Stimulated activated CD8-positive, alpha-beta memory T cell treated with anti-CD3 and anti-CD28 coated beads, Interleukin-7, amount 100 ng/mL, for 24 hours (primary cell): ENCODE data around the gene MTUS2.
"Not testable (repeated sequence)": the region's sequence is repeated elsewhere in the genome, so short reads cannot be mapped to it uniquely, and the experiment has no call there.

Experiments used
- DNase-seq: peaks from one replicate; pipeline ENCODE4 v3.0.0-alpha.2; 2020; ENCODE audit warnings: low read depth

Gene MTUS2

GRCh38 chr13:28958441-28958840 lies 138.3 kb downstream of the MTUS2 start:
- DNase-seq: no peak

DNA sequence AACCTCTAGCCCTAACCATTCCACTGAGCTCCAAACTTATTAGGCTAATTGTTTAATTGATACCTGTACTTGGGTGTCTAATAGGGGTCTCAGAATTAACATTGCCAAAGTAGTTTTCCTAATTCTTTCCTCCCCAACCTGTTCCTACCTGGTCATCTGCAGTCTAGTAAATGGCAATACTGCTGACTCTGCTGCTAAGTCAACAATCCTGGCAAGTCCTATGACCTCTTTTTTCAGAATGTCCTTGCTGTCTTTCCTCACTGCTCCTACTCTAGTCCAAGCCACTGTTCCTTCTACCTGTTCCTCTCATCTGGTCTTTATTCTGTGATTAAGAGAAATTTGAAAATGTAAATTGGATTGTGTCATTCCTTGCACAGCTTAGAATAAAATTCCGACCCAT lies 143.9 kb downstream of the MTUS2 start:
- no peak for DNase-seq

DNA sequence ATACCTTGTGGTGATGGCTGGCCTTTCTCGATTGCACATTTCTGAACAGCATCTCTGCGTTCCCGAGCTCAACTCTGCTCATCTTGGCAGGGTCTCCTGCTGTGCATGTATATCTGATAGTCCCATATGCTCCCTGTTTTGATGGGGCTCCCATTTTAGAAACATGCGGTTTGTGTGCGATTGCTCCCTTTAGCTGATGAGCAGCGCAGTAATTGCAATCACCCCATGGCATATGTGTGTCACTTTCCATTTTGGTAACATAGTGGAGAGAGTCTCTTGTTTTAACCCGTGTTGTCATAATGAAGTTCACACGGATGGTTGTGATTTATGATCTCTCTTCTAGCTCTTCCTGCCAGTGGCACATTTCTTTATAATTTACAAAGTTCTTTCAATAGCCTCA lies 144.7 kb downstream of the MTUS2 start:
- no peak for DNase-seq

GRCh38 chr13:28967029-28967915 lies 147.1 kb downstream of the MTUS2 start:
- DNase-seq: no peak

- no peak for DNase-seq
Measured at GRCh38 chr13:28976195-28976594, 156.1 kb downstream of the MTUS2 start.

DNA sequence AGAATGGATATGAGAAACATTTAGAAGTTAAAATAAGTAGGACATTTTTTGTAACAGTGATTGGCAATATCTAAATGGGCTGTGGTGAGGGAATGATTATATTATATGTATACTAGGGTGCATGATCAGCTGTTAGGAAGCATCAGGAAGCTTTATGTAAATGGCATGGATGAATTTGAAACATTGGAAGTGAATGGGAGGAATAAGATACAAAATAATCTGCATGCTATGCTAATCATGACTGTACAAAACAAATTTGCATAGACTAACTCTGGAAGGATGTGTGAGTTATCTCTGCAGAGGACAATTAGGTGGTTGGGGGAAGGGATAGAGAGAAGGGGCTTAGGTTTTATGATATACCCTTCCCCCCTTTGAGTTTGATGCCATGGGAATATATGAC lies 156.5 kb downstream of the MTUS2 start:
- no peak for DNase-seq

DNA sequence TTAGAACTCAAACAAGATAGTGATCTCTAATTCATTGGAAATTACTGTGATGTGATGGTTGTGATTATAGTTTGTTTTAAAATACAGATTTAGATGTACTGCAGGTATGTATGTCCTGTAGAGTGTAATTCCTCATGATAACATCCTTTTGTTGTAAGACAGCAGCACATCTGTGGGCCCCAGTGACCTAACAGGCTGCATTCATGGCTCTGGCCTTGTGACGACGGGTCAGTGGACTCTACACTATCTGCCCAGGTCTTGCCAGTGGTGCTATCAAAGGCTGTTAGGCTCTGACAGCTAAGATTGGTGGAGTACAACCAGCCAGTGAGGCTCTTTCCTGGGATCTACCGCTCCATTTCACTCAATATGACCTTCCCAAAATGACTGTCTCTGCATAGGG lies 158.4 kb downstream of the MTUS2 start:
- no peak for DNase-seq

DNA sequence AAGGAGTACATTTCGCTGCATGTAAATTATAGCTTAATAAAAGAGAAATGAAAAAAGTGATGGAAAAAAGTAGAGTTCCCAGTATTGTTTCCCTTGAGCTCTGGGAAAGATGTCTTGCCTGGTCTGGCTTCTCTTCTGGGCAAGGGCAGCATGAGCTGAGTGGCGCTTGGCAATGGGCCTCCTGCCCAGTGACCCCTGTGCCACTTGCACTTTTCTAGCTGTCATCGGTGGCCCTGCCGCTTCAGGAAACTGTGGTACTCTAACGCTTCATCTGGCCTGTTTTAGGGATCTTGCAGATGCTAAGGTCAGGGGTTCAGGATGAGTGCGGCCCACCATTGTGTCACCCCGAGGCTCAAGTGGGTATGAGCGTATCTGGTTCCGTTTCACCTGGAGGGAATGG lies 161.4 kb downstream of the MTUS2 start:
- no peak for DNase-seq

DNA sequence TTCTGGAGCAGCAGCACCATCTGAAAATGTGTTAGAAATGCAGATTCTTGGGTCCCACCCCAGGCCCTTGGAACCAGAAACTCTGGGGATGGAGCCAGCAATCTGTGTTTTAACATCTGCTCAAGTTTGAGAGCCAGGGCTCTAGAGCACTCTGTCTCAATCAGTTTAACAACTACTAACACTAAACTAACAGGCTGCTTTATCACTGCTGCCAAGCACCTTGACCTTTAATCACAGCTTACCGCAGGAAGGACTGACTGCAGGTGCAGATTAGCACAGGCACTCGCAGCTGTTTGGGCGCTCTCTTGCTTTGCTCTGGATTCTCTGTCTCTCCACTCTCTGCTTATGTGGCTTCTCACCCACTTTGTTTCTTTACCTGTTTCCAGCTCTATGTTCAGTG lies 163.5 kb downstream of the MTUS2 start:
- no peak for DNase-seq

GRCh38 chr13:28984326-28984725 lies 164.2 kb downstream of the MTUS2 start:
- no peak for DNase-seq

DNA sequence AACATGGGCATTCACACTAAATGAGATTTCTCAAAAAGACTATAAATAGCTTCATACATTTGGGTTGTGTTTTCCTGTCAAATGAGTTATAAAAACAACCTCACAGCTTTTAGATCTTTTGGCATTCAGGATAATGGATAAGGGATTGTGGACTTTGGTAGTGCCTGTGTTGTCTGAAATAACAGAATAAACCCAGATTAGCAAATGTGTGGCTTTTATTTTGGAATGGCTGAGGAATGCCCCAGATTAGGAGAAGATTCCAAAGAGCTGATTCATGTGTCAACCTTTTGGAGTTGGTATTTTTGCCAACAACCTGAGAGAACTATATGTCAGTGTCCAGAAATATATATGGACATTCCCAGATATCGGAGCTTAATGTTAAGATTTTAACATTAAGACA lies 164.7 kb downstream of the MTUS2 start:
- DNase-seq: no peak

- DNase-seq: not testable (repeated sequence)
Measured at GRCh38 chr13:28990378-28990777, 170.2 kb downstream of the MTUS2 start.

- DNase-seq: no peak
Measured at GRCh38 chr13:28991764-28992163, 171.6 kb downstream of the MTUS2 start.

DNA sequence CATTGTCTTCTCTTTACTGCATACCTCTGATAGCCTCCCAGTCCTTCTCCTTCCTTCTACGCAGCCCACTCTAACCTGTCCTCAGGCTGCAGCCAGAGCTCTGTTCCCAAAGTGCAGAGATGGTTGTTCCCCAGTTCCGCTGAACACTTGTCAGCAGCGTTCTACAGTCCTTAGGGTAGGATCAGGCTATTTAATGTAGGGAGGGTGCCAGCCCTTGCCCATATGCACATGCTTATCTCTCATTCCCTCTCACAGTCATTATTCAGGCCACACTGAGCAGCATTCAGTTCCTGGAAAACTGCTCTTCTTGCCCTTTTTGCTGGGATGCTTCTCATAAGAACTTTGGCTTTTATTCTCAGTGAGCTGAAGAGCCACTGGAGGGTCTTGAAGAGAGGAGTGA lies 180.7 kb downstream of the MTUS2 start:
- no peak for DNase-seq

DNA sequence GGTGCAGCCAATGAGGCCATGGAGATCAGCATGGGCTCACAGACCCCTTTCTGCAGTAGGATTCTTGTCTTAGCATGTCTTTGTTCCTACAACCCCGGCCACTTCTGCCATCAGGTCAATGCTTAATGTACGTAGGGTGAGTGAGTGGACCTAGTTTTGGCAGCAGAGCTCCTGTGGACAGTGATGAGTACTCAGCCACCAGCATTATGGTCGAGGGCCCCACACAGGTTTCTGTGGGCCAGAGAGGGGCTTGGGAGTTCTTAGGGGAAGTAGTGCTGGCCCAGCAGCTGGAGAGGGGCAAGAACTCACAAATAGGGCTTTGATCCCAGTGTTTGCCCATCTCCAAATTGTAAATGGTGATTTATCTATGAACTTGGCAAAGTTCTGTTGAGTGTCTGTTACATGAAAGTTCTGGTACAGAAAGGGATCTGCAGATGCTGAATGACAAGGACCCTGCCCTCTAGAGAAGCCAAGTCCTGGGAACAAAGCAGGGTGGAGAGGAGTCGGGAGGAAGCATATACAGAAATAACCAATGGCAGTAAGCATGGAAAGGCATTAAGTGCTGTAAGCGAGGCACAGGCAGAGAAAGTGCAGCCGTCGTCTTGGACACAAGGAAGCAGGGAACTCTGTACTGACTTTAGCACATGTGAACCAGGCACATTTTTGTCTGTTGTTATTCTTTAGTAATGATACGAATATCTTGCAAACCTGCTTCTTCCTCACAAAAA lies 185.1 kb downstream of the MTUS2 start:
- DNase-seq: no peak

DNA sequence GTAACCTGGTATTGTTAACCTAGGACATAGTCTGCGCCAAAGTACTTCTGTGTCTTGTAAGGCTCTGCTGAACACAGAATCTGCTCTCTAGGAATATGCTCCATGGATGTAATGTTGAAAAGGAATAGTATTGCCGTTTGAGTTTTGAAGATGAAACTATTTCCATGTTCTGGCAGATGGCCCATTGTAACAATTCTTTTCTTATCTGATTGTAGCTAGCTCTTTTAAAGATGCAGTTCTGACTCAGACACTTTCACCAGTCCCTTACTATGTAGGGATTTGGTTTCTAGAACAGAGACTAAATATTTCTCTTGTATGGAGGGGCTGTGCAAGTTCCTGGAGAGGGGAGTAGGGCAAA lies 185.6 kb downstream of the MTUS2 start:
- no peak for DNase-seq

DNA sequence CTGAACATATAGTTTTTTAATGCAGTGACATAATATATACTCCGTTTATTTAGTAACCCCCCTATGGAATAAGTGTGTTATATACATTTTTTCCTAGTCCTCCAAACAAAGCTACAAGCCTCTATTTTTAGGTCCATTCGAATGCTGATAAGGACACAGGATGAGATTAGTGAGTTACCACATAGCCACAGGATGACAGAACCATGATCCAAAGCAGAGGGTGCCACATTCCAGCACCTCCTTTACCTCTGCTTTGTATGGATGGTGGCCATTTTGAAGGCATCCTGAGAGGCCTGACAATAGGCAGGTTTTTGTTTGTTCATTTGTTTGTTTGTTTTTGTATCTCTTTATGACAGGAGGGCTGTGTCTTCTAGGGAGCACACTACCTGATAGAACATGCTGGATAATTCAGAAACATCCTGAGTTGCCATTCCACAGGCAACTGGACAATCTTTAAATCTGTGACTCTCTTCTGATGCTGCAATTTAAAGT lies 186.3 kb downstream of the MTUS2 start:
- DNase-seq: no peak

DNA sequence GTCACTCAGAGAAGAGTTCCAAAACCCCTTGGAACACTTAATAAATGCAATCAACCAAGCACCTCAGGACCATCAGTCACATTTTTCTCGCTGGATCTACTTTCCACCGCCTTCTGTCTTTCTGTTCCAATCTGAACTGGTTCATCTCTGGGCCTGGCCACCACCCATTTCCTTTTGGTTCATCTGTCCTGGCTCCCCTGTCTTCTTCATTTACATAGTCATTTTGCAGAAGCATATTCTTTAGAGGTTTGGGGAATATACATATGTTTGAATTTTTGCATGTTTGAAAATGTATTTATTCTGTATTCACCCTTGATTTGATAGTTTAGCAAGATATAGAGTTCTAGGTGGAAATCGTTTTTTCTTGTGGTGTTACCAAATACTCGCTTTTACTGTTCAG lies 188.2 kb downstream of the MTUS2 start:
- no peak for DNase-seq

DNA sequence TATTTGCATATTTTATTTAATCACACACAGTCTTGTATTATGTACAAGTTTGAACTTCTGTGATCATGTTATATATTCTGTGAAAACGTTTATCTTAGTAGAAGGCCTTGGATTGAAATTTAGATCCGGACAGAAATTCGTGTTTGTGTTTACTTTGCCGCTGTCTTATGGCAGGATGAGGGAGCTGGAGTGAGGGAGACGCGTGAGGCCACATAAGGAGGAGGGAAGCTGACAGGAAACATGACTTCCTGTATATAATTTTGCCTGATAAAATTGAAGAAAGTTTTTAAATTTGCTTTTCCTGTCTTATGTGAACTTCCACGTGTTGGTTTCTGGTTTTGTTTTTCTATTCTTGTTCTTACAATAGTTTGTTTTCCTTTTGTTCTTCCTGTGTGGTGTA lies 200.2 kb downstream of the MTUS2 start:
- DNase-seq: no peak

DNA sequence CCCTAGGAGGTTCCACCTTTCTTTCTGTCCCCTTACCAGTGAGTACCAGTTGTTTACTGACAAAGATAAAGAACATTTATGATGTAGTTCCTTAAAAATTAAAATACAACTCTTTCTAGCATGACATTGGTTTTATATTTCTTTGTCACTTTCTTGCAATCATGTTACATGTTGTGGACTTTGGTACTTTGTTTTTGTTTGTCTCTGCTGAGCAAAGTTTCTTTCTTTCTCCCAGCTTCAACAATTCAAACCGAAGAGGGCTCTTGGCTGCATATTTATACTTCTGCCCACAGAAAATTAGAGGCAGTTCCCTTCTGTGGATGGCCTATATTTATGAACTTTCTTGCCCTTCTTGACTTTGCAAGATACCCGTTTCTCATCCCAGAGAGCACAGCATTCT lies 201.2 kb downstream of the MTUS2 start:
- DNase-seq: no peak

DNA sequence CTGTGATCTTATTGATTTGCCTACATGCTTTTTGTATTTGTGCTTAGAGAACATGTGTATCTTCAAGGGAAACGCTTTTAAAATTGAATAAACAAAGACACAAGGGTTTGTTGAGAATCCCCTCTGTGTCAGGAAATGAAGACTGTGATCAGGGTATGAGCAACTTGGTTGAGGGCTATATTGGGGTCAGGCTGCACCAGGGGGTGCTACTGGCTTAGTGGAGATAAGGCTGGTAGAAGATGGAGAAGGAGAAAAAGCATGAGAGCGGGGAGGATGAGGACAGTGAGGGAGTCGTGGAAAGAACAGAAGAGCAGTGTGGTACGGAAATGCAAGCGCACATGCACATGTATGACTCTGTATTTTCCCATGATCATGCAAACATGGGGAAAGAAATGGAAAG lies 201.6 kb downstream of the MTUS2 start:
- DNase-seq: no peak

GRCh38 chr13:29022410-29022809 lies 202.3 kb downstream of the MTUS2 start:
- DNase-seq: no peak

DNA sequence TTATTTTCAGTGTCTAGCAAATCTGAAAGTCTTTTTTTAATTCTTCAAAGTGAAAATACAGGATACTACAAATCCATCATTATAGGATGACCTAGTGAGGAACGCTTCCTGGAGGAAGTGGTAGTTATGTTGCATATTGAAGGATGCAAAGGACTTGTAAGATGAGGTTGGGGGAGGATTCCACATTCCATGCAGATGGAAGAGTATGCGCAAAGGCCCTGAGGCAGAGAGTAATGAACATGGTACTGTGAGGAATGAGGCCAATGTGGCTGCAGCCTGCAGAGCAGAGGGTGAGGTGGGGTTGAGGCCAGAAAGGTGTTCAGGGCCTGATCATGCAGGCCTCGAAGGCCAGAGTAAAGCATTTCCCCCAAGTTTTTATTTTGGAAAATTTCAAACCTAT lies 202.8 kb downstream of the MTUS2 start:
- DNase-seq: no peak

- no peak for DNase-seq
Measured at GRCh38 chr13:29024783-29025182, 204.6 kb downstream of the MTUS2 start.
